ENCODE data around the gene CGRRF1. TPM values are rescaled to one million over a fixed set of nuclear protein-coding genes. Genes with fewer than 3 reads are reported as not detected.

CGRRF1 gene, protein sequence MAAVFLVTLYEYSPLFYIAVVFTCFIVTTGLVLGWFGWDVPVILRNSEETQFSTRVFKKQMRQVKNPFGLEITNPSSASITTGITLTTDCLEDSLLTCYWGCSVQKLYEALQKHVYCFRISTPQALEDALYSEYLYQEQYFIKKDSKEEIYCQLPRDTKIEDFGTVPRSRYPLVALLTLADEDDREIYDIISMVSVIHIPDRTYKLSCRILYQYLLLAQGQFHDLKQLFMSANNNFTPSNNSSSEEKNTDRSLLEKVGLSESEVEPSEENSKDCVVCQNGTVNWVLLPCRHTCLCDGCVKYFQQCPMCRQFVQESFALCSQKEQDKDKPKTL
- 7.4 and 19.0 TPM in 2 replicates for total RNA-seq

DNA sequence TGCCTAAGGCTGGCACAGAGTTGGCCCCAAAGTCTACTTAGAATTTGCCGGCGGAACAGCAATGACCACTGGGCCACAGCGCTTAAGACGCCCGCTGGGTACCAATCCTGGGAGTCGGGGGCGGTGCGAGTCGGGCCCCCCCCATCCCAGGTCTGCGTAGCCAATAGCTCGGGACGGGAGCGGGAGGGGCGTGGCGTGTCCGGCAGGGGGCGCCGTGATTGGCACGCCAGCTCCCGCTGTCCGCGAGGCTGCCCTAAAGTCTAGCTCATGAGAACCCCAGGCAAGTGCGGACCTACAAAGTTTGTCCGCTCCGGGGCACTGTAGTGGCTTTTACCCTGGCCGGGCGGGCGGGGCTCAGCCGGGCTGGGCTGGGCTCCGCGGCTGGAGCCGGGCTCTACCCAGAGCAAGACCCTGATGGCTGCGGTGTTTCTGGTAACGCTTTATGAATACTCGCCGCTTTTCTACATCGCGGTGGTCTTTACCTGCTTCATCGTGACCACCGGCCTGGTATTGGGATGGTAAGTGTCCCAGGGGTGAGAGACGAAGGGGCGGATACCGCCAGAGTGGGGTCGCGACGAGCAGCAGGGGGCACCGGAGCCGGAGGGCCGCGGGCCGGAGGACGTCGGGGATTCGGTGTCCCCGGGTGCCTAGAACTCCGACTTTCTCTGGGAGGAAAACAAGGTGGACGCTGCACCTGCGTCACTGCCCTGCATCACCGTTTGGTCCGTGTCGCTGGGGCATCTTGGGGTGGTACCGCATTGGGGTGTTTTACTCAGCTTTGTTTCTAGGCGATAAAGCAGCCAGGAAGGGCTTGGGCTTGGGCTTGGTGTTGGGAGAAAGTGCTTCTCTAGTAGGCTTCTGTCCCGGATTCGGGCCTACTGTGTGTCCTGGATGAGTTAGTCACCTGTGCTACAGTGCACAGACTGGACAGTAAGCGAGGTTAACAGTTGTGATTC is at the start of gene CGRRF1:
CGRRF1 (plus strand) TSS at position 361 of the 956 bp plus-strand sequence; CDS start at position 415, 54 bp downstream.

GRCh38 chr14:54488646-54489317 is 20.9 kb upstream of the CGRRF1 start, which contains the start of gene GMFB:
GMFB (minus strand) TSS chr14:54488980; CDS start chr14:54488927, 53 bp downstream.

GRCh38 chr14:54566410-54567223 is 56.9 kb downstream of the CGRRF1 start, which contains the start of gene SAMD4A:
SAMD4A (plus strand) TSS chr14:54567128; CDS start chr14:54567917, 789 bp downstream.

Other genes starting within 250 kb of the CGRRF1 start
- 20.9 and 35.5 TPM in 2 replicates for gene CDKN3, start 112.9 kb upstream of the CGRRF1 start, total RNA-seq
- gene CNIH1, start 68.5 kb upstream of the CGRRF1 start, total RNA-seq = 270 and 298 TPM in 2 replicates
- gene GMFB, start 20.9 kb upstream of the CGRRF1 start, total RNA-seq = 70.4 and 115 TPM in 2 replicates
- 21.7 and 28.3 TPM in 2 replicates for gene SAMD4A, start 57.2 kb downstream of the CGRRF1 start, total RNA-seq